ENCODE data around the gene SLC12A2. TPM values are rescaled to one million over a fixed set of nuclear protein-coding genes. Genes with fewer than 3 reads are reported as not detected.

SLC12A2 gene
- total RNA-seq, 1 donor from 2014 or later = 59.1 TPM

DNA sequence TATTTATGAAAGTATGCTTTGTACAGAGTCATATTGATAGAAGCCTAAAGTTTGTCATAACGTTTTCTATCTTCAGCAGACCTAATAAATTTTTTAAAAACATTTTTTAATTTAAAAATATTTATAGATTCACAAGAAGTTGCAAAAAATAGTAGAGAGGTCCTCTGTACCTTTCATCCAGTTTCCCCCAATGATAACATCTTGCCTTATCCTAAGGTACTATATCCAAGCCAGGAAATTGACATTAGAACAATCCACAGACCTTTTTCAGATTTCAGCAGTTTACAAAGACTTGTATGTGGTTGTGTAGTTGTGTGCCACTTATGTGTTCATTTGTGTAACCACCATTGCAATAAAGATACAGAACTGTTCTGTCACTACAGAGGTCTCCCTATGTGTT, 88.5 kb downstream of the SLC12A2 start:
- DNase-seq = no peak

DNA sequence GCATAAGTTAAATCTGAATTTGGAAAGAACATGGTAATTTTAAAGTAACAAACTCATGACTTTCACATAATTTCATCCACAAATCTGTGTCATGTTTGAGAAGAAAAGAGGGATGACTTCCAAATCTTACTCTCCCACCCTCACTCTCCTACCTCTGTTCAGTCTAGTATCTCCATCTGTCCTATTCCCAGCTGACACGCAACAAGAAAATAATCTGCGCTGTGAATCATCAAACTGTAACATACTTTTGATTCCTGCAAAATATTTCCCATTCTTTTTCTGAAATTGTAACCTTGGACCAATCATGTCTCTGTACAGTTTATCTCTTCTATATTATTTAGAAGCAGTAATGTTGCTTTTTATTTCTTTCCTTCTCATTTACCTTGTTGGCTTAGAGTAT, 91.4 kb downstream of the SLC12A2 start:
- no peak for DNase-seq

DNA sequence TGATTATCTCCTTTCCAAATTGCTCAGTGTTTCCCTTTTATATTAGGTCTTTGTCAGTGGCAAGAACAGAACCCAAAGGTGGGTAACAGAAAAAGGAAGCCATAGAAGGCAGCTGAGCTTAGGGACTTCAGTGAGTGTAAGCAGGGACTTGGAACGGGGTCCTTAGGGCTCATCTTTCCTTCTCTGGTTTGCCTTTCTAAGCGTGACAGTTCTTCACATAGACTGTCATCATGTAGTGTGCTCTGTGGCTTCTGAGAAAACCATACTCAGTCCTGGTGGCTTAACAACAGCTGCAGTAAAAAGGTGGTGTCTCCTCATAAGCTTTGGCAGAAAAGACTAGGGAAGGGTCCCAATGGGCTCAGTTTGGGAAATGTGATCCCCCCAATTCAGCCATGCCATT, 108.8 kb downstream of the SLC12A2 start:
- DNase-seq = no peak

DNA sequence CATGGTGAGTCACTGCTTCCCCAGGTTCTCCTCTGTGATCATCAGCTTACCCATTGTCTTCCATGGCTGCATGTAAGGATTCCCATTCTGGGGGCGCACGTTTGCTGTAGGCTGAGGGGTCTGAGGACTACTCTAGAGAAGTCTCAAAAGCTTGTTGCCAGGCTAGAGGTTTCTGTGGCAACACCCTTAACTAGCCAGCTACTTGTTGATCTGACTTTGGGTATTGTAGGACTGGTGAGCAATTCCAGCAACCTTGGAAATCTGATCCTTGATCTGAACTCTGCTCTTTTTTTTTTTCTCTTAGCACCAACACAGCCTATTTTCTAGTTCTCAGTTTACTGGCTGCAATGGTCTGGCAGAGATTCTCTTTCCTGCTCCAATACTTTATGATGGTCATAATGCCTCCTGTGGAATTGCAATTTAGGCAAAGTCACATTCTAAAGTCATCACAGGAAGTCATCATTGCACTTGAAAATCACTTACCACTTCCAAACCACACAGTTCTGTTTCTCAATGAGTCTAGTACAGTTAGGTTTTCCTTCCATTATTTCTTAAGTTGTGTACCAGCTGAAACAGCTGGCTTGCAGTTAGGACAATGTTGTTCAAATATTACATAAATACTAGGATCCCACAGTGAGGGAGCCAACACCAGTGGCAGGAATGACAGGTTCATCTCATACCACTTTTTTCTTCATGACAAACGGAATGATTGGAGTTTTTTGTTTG, 110.3 kb downstream of the SLC12A2 start:
- no peak for DNase-seq

DNA sequence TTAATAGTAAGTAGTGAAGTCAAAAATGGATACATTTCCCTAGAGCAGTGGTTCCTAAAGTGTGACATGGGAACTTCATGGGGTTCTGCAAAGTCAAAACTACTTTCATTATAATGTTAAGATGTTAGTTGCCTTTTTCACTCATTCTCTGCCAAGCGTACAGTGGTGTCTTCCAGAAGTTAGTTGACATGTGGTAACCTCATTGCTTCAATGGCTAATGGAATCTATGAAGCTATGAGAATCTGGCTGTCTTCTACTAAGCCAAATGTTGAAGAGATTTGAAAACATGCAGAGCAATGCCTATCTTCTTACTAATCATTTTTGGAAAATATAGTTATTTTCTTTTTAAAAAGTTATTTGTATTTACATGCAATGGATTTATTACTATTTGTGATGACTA, 111.8 kb downstream of the SLC12A2 start:
- no peak for DNase-seq

DNA sequence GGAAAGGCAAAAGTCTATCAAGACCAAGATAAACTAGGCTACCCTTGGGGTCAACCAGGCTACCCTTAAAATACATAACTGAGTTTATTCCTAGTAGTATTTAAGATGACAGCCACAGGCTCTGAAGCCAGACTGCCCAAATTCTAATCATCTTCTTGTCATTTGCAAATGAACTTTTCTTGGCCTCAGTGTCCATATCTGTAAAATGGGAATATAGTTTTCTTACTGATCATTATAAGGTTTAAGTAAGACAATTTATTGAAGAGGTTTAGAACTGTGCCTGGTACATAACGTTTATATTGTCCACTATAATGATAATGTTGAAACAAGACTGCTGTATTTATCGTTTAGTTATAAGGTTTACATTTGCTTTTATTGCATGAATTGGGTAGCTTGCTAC, 112.5 kb downstream of the SLC12A2 start:
- no peak for DNase-seq

DNA sequence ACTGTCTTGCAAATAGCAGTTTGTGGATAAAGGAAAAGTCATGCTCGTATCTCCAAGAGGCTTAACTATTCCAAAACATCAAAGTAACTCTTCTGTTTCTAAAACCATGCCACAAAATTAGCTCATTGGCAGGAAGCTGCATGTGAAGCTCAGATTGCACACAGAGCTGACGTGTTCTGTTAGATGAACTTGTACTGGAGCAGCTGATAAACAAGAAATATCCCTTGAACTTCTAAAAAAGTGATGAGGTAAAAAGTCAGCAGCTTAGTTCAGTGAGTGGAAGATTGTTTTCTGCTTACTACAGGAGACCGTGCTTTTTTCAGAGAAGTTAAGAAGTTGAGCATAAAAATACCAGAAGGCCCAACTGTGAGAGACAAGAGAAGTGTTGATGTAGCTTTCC, 113.2 kb downstream of the SLC12A2 start:
- DNase-seq = no peak

DNA sequence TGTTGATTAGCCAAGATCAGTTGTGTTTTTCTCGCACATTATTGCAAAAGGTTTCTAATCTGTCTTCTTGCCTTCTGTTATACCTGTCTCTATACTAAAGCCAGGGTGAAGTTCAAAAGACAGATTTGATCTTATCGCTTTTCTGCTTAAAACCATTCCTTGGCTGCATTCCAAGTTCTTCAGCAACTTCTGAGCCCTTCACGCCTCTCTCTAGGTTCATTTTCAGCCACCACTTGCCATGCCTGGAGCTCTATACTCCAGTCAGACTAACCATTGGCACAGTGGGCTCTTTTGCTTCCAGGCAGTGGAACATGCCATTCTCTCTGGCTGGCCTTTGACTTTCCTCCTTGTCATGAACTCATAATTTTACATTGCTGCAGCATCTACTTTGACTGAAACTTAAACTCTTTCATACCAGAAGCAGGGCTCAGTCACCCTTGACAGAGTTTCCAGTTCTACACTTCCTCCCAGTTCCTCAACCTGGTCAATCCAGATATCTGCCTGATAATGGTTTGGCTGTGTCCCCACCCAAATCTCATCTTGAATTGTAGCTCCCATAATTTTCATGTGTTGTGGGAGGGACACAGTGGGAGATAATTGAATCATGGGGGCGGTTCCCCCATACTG, 114.4 kb downstream of the SLC12A2 start:
- no peak for DNase-seq

DNA sequence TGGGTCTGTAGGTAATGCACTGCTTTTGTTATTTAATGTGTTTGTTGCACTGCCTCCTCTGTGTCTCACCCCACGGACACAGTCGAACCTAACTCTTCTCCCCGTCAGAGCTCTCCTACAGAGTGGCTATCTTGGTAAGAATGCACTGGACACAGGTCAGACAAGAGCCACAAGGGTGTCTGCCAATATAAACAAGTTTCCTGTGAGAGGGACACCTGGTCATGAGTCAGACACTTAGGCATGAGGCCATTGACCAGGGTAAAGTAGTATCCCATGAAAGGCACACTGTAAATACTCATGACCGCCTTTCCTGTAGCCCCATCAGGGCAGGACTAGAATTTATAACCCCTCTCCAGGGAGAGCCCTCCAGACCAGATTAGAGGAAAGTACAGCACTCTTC, 115.5 kb downstream of the SLC12A2 start:
- no peak for DNase-seq

DNA sequence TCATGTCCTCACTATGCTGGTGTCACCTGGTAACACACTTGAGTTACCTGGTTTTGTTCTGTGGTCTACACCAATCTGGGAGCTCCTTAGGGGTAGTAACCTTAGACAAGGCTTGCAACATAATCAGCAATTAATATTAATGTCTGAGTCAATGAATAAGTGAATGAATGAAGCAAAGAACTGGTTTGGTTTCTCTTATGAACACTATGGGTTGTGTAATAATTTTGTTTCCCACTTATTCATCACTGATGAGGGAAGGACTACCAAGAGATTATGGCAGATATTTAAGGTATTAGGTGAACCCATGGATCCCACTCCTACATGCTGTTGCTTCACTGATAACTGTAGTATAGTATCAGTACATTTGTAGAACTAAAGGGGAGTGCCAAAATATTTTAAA, 116.0 kb downstream of the SLC12A2 start:
- no peak for DNase-seq

DNA sequence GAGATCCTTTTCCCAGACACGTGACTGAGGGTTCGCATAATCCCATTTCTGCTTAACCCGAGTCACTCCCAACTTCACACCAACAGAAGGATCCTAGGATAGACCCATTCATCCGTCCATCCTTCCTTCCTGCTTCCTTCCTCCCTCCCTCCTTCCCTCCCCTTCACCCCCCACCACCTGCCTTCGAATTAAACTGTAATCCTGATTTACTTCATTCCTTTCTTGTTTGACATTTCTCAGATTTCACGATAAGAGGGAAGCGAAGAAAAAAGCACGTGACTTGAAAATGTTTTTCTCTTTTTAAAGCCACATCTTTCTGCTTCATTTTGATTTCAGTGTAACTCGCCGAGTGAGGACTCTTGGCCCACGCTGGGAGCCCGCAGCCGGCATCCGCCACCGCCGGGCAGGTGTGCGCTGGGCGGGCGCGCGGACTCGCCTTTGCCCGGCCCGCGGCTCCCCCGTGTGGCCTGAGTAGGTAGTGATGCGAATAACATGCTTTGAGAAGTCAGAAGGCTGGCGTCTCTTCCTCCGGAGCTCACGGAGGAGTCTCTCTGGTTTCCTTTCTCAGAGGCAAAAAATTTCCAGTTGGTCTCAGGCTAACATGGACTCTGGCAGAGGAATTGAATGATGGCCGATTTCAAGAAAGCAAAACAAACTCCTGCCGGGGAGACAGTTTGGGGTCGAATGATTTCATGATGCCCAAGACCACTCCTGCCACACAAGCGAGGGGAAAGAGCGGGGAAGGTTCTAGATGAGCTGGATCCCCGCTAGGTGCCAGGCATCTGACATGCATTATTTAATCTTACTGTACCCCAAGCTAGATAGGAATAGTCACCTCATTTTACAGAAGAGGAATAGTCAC, 117.7 kb downstream of the SLC12A2 start:
- peak; percentile 68 for DNase-seq

DNA sequence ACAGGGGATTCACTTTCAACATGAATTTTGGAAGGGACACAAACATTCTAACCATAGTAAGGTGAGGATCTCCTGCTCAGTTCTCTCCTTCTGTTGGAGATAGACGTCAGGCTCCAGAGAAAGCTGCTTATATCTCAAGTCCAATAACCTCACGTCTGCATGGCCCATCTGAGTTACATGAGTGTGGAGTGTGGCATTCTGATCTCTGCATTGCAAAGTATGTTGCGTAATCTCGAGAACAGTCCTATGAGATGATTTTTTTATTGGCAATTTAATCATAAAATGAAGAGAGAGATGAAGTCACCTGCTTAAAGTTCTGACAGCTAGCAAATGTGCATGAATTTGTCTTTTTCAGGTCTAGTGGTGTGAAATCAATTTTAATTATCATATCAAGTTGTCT, 118.8 kb downstream of the SLC12A2 start:
- DNase-seq = no peak

DNA sequence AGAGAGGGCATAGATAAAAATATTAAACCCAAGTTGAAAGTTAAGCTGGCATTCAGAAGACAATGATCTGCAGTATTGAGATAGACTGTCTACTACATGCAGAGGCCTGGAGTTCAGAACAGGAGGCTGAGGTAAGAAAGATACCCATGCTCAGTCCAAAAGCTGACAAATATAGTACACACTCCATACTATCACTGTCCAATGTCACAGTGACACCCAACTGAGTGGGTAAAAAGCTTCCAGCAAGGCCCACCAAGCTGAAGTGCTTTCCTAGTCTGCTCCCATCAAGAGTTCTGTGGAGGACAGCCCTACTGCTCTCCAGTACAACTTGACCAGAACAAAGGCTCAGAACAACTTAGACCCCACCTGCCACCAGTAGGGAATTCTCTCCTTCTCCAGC, 124.9 kb downstream of the SLC12A2 start:
- DNase-seq = no peak

DNA sequence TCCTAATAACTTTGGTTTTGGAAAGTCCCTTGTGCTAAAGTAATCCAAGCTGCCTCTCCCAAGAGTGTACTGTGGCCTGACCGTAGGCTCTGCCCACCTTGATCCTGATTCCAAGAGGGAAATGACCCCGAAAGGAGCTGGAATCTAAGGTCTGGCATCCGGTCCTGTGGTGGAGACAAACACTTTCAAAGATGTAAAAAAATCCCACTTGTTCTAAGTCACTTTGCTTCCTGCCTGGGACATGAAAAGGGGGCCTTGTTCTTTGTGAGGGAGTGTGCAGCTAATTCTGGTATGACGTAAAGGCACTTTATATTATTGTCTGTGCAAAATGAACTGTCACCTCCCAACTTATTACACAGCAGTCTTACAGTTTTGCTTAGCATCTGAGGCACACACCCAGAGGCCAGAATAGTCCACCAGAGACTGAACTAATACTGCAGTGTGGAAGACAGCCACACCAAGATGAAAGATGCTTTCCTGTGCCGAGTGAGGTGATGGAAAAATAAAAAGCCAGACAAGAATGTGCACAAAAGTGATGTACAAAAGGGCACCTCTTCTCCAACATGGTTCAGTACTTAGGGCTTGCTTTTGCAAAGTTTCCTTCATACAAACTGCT, 128.7 kb downstream of the SLC12A2 start:
- no peak for DNase-seq

DNA sequence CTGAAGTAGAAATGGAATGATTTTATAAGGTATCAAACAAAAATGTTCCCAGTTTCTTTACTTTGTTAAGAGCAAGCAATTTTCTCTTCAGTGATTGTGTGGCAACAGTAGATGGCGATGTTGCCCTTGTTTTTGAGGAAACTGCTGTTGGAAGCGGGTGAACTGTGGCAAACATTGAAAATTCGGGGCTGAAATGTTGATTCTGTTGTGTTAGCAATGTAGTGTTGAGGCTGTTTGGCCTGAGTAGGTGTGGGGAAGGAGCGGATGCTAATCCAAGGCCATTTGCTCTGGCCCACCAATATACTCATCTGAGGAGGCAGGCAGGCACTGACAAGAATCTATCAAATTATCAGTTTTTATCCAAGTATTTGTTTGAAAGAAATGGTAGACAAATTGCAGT, 129.8 kb downstream of the SLC12A2 start:
- DNase-seq = peak; percentile 22

DNA sequence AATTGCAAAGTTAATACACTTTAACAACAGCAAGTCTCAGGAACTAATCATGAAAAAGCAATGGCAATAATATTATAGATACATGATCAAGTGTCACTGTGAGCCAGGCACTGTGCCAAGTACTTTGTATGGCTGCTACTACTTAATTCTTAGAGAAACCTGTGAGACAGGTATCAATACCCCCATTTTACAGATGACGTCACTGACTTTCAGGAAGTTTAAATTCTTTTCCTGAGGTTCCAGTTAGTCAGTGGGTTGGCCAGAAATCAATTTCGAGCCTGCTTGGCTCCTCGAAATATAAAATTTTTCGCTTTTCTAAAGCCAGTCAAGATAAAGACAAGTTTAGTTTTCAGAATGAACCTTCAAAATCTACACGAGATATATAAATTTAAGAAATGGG, 130.3 kb downstream of the SLC12A2 start:
- DNase-seq = no peak

DNA sequence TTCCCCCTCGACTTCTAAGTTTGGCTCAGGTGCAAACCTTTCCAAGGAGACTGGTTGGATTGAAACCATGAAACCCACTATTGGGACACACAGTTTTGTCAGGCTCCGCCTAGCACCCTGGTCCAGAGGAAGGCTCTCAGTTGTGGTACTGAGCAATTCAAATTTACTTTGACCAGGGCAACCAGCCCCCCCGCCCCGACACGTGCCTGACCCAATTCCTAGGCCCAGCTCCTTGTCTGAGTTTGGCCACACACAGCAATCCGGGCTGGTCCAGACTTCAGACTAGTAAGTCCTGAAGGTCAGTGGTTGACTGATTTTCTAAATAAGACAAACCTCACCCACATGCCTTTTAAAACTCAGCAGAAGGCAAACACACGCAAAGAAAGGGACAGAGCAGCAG, 132.7 kb downstream of the SLC12A2 start:
- DNase-seq = no peak

DNA sequence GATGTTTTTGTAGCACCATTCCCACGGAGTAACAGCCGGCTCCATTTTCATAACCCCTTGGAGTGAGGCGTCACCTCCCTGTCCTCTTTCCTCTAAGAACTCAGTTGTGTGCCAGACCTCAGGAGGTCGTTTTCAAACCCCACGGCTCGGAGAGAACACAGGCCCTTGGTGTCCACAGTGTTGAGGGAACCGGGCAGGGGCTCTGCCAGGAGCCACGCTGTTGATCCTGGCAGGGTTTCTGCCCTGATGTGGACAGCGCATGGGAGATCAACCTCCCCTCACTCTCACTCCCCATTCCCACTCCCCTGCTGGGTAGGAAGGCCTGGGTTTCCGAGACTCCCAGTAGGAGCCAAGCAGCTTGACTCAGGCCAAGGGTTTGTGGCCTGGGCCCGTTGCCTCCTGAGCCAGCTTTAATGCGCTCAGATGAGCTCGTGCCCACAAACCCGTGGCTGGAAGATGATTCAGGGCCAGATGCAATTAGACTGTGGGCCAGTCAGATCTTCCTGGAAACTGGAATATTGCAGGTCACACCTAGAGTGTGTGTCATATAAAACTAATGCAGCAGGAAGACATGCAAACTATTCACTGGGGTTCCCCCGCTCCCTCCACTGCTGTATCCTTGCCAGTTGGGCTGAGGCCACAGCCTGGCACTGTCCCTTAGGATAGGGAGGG, 133.4 kb downstream of the SLC12A2 start:
- DNase-seq = peak; percentile 9

DNA sequence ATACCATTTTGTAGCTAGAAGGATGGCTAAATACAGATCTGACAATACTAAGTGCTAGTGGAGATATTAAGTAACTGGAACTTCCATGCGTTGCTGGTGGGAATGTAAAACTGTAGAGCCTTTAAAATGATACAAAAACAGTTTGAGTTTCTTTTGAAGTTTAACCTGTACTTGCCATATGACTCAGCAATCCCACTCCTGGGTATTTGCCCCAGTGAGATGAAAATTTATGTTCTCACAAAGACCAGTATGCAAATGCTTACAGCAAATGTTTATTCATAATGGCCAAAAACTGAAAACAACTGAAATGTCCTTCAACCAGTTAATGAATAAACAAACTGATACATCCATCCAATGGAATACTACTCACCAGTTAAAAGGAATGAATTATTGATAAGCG, 137.3 kb downstream of the SLC12A2 start:
- DNase-seq = no peak

DNA sequence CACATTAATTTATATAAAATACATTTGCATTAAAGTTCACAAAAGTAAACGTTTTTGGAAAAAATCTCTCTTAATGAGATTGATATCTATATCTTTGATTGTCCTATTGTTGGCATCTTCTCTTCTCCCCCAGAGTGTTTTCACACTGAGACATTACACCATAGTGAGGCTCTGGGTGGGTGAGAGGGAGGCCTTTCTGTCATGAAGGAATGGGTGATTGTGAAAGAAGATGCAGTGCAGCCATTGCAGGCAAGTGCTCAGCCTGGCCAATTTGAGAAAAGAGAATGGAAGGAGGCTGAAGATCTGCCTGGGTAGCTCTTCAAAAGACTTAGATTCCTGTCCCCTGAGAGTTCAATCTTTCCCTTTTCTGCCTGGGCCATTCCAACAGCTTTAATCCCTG, 140.8 kb downstream of the SLC12A2 start:
- no peak for DNase-seq

DNA sequence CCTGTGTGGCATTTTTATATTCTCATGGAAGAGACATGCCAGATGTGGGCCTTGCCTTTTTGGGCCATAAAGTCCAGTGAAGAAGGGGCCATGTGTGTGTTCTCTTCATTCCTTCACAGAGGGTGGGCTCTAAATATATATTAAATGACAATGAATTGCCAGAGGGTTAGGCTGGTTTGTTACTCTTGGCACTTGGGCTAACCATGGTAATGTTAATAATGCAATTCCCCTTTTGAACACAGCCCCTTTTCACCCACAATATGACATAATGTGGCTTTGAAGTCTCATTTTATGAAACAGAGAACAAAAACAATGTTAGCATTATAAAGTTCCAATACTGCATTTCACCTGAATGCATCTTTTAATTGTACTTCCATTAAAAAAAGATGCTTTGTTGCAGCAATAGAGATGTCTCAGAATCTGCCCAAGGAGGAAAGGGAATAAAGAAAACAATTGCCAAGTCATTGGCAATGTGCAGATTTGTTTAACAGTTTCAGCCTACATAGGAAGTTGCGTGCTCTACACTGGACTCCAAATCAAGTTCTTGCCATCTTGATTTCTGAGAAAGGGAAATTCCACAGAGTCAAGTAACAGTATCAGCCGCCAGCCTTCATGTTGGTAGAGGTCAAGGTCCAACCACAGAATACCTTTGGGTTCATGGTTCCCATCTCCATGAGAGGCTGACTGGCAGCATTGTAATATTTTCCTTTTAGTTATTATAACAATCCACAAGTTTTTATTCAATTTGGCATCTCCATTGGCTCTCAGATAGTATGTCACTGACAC, 141.9 kb downstream of the SLC12A2 start:
- DNase-seq = no peak

DNA sequence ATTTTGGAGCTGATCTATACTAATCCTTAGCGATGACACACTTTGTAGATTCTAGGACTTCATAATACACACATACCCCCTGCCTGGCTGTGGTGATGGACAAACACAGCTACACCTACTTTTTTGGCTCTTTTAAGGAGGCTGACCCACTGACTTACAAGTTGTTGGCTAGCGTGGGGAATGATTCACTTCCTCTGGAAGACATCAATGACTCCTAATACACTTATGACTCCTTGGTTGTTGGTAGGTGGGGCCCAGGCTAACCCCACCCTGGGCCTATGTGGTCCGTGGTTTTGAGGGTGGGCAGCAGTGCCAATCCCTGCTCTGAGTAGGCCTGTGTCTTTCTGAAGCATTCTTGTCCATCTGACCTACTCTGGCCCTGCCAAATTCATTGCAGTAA, 144.4 kb downstream of the SLC12A2 start:
- DNase-seq = no peak

Measured in occipital lobe (tissue), 2 donors.